Vagina (tissue), 2 donors: Measurements from ENCODE around the gene RPGR. TPM values are rescaled to one million over a fixed set of nuclear protein-coding genes. Genes with fewer than 3 reads are reported as not detected.

ENCODE experiments used
- DNase-seq, 2 donors: peaks; one replicate each; pipeline ENCODE4 v3.0.0-alpha.2; 2017; ENCODE audit errors: extremely low spot score in 2 of 2
- H3K27ac ChIP-seq: fragments of 200-600 bp; sonication (generic); one replicate; pipeline ENCODE4 v1.5.1; 2019
- H3K27me3 ChIP-seq: fragments of 200-600 bp; sonication (generic); one replicate; pipeline ENCODE4 v1.5.1; 2019
- H3K36me3 ChIP-seq, 2 donors: fragments of 200-600 bp; sonication (generic); one replicate each; pipeline ENCODE4 v1.5.1; 2017 to 2019
- H3K4me1 ChIP-seq: fragments of 200-600 bp; sonication (generic); one replicate; pipeline ENCODE4 v1.5.1; 2019
- H3K4me3 ChIP-seq, 2 donors: fragments of 200-600 bp; sonication (generic); 1 replicate in 1 of 2; 2 replicates in 1 of 2; pipeline ENCODE4 v1.5.1; 2016 to 2019
- H3K9me3 ChIP-seq: fragments of 200-600 bp; sonication (generic); one replicate; pipeline ENCODE4 v1.5.1; 2019
- POLR2A ChIP-seq, 2 donors: fragments of 450-650 bp; IDR thresholded peaks; one replicate each; pipeline ENCODE4 v1.6.1; 2017; ENCODE audit warnings: antibody characterized with exemption in 2 of 2, mild to moderate bottlenecking in 2 of 2, moderate library complexity in 2 of 2
- POLR2AphosphoS5 ChIP-seq, 2 donors: sonication (generic); formaldehyde crosslinking; IDR thresholded peaks; one replicate each; pipeline ENCODE4 v1.9.0; 2017; ENCODE audit warnings: antibody characterized with exemption in 2 of 2, mild to moderate bottlenecking in 2 of 2, low read depth in 1 of 2; ENCODE audit not compliant: insufficient read depth in 1 of 2
- intact Hi-C: fragments of 100-400 bp; cut with DNase I; formaldehyde crosslinking; loops from one replicate; pipeline ENCODE4 v1.15.1; 2023
- total RNA-seq: library from RNA; depleted of rRNA; stranded (reverse); fragments of >200 nt; gene quantifications from one replicate; pipeline ENCODE4 v1.2.3, GENCODE V29; 2016
- TF ChIP-seq, protein P1 (sequence below), 3 experiments: fragments of 450-650 bp in 2 of 3; fragments of 200-600 bp in 1 of 3; sonication (generic) in 1 of 3; IDR thresholded peaks; one replicate each; pipeline ENCODE4 v1.5.1; 2017 to 2019; ENCODE audit warnings: antibody characterized with exemption in 3 of 3, mild to moderate bottlenecking in 2 of 3, moderate library complexity in 2 of 3

RPGR gene
- total RNA-seq, 1 donor from 2014 or later = 15.0 TPM

DNA sequence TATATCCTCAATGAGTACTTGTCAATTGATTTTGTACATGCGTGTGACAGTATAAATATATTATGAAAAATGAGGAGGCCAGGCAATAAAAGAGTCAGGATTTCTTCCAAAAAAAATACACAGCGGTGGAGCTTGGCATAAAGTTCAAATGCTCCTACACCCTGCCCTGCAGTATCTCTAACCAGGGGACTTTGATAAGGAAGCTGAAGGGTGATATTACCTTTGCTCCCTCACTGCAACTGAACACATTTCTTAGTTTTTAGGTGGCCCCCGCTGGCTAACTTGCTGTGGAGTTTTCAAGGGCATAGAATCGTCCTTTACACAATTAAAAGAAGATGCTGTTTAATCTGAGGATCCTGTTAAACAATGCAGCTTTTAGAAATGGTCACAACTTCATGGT, 25.1 kb upstream of the RPGR start, which contains the start of gene OTC:
TSS of gene OTC (plus strand) at position 243 of the 400 bp plus-strand sequence. CDS start at position 336, 93 bp downstream.
- TF ChIP-seq POLR2A (IDR thresholded peaks at IDR 0.05) (no peak), POLR2AphosphoS5 (IDR thresholded peaks at IDR 0.05; ENCODE audit: insufficient read depth in 1 of 2, low read depth in 1 of 2) (no peak)
- TF ChIP-seq, protein P1, sequence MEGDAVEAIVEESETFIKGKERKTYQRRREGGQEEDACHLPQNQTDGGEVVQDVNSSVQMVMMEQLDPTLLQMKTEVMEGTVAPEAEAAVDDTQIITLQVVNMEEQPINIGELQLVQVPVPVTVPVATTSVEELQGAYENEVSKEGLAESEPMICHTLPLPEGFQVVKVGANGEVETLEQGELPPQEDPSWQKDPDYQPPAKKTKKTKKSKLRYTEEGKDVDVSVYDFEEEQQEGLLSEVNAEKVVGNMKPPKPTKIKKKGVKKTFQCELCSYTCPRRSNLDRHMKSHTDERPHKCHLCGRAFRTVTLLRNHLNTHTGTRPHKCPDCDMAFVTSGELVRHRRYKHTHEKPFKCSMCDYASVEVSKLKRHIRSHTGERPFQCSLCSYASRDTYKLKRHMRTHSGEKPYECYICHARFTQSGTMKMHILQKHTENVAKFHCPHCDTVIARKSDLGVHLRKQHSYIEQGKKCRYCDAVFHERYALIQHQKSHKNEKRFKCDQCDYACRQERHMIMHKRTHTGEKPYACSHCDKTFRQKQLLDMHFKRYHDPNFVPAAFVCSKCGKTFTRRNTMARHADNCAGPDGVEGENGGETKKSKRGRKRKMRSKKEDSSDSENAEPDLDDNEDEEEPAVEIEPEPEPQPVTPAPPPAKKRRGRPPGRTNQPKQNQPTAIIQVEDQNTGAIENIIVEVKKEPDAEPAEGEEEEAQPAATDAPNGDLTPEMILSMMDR (IDR thresholded peaks at IDR 0.05) = no peak
- H3K36me3 ChIP-seq = no peaks in the 10 kb centered on the region
- H3K9me3 ChIP-seq = no peaks in the 10 kb centered on the region
- H3K27me3 ChIP-seq = no peaks in the 10 kb centered on the region
- H3K4me1 ChIP-seq = no peaks in the 10 kb centered on the region
- intact Hi-C loops = no loop called here
- H3K27ac ChIP-seq = no peak within 1 kb of the TSS
- no peak within 1 kb of the TSS for H3K4me3 ChIP-seq
- DNase-seq = no peak

DNA sequence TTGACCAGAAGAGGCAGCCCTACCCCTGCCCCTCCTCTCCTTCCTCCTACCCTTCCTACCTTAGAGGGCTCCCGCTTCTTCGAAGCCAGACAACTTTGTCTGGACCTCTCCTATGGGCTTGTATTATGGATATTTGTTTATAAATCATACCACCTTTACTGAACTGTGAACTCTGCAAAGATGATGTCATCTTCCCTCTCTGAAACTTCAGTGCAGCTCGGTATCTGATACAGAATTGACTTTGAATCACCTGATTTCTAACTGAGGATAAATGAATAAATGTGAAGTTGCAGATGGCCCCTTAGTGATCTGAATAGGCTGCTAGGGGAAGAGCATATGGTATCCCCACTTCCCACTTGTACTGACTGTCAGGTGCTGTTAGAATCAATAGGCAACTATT, 24.0 kb upstream of the RPGR start:
- no peak overlapping the region for H3K27ac ChIP-seq
- TF ChIP-seq POLR2AphosphoS5 (IDR thresholded peaks at IDR 0.05; ENCODE audit: insufficient read depth in 1 of 2, low read depth in 1 of 2) = no peak
- TF ChIP-seq, protein P1 (IDR thresholded peaks at IDR 0.05) = no peak
- no peak for TF ChIP-seq POLR2A (IDR thresholded peaks at IDR 0.05)
- H3K27me3 ChIP-seq = no peaks in the 10 kb centered on the region
- no peaks in the 10 kb centered on the region for H3K9me3 ChIP-seq
- no peaks in the 10 kb centered on the region for H3K36me3 ChIP-seq
- no peaks in the 10 kb centered on the region for H3K4me1 ChIP-seq
- no peak for DNase-seq
- intact Hi-C loops = no loop called here
- no peak overlapping the region for H3K4me3 ChIP-seq

DNA sequence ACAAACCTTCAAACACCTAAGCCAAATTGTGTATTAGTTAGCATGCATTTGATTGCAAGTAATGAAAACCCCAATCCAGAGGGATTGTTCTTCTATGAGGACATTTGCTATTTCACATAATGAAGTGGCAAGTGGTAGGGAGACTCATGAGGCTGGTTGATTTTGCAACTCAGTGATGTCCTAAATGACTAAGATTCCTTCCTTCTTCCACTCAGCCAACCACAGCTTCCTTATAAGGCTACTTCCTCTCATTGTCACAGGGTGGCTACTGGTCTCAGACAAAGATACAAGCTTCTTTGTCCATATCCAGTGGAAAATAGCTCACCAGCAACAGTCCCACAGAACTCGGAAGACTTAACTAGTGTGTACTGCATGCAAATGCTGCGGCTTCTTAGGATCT, 19.8 kb upstream of the RPGR start:
- Histone ChIP-seq H3K4me1 (no peaks in the 10 kb centered on the region), H3K4me3 (no peak overlapping the region), H3K27me3 (no peaks in the 10 kb centered on the region), H3K27ac (no peak overlapping the region), H3K36me3 (no peaks in the 10 kb centered on the region), H3K9me3 (no peaks in the 10 kb centered on the region)
- TF ChIP-seq POLR2A (IDR thresholded peaks at IDR 0.05) (no peak), POLR2AphosphoS5 (IDR thresholded peaks at IDR 0.05; ENCODE audit: insufficient read depth in 1 of 2, low read depth in 1 of 2) (no peak)
- TF ChIP-seq, protein P1 (IDR thresholded peaks at IDR 0.05) = no peak
- intact Hi-C loops = no loop called here
- DNase-seq = no peak

DNA sequence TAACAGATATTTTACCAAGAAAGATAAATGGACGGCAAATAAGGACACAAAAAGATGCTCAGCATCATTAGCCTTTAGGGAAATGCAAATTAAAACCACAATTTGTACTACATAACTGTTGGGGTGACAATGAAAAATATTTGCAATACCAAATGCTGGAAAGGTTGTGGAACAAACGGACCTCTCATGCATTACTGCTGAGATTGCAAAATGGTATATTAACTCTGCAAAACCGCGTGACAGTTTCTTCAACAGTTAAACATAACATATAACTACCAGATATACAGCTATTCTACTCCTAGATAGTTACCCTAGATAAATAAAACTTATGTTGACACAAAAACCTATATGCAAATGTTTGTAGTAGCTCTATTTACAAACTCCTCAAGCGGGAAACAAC, 18.8 kb upstream of the RPGR start:
- Histone ChIP-seq H3K27me3 (no peaks in the 10 kb centered on the region), H3K36me3 (no peaks in the 10 kb centered on the region), H3K4me3 (no peak overlapping the region), H3K9me3 (no peaks in the 10 kb centered on the region), H3K4me1 (no peaks in the 10 kb centered on the region), H3K27ac (no peak overlapping the region)
- DNase-seq = no peak
- TF ChIP-seq, protein P1 (IDR thresholded peaks at IDR 0.05) = no peak
- TF ChIP-seq POLR2AphosphoS5 (IDR thresholded peaks at IDR 0.05; ENCODE audit: insufficient read depth in 1 of 2, low read depth in 1 of 2) = no peak
- no peak for TF ChIP-seq POLR2A (IDR thresholded peaks at IDR 0.05)
- intact Hi-C loops = no loop called here

DNA sequence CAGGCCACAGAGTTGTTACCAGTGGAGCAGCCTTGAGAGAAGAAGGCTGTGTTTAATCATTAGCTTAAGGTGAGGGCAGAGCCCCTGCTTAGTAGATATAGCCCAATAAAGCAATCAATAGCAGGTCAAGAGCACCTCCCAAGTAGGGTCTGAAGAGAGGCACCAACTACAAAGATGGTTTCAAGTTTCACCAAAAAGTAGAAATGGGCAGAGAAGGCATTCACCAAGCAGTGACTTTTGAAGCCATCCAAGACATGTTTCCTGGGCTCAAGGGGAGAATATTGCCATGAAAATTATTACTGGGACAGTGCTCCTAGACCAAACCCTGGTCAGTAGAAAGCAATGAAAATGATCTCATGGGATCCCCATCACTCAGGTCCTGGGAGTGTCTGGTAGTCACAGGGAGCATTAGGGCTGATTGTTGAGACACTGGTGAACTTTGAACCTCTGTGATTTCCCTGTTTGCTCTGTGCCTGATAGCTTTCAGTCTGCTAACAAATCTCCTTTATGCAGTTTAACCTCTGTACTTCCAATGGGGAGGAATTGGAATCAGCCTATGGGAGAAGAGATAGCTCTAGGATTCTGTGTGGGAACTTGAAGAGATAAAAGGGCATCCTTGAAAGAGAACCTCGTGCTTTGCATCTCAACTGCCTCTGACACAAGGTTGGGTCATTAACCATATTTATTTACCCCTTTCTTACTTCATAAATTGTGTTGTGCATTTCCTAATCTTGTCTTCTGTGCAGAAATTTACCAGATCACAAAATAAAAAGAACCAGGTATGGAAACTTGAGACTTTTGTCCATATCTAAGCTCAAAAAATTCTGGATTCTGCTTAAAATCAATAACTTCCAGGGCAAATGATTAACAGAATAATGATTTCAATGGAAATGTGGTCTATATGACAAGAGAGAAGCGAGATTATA, 15.8 kb upstream of the RPGR start:
- TF ChIP-seq, protein P1 (IDR thresholded peaks at IDR 0.05) = no peak
- TF ChIP-seq POLR2AphosphoS5 (IDR thresholded peaks at IDR 0.05; ENCODE audit: insufficient read depth in 1 of 2, low read depth in 1 of 2) = no peak
- TF ChIP-seq POLR2A (IDR thresholded peaks at IDR 0.05) = no peak
- no peak overlapping the region for H3K4me3 ChIP-seq
- no peak for DNase-seq
- H3K9me3 ChIP-seq = no peaks in the 10 kb centered on the region
- H3K36me3 ChIP-seq = no peaks in the 10 kb centered on the region
- no peak overlapping the region for H3K27ac ChIP-seq
- H3K4me1 ChIP-seq = no peaks in the 10 kb centered on the region
- no peaks in the 10 kb centered on the region for H3K27me3 ChIP-seq
- intact Hi-C loops = no loop called here
